Putamen (tissue), 1 donor: ENCODE data around the gene STK35.

Experiments used
- DNase-seq: peaks from one replicate; pipeline ENCODE4 v3.0.0-alpha.2; 2016; ENCODE audit warnings: low spot score

STK35 gene

GRCh38 chr20:2133318-2134183, 31.9 kb downstream of the STK35 start:
- no peak for DNase-seq

- DNase-seq, result no peak
Measured at GRCh38 chr20:2135013-2135412, 33.4 kb downstream of the STK35 start.

GRCh38 chr20:2136275-2136674, 34.6 kb downstream of the STK35 start:
- no peak for DNase-seq

- no peak for DNase-seq
Measured at GRCh38 chr20:2137552-2138201, 36.0 kb downstream of the STK35 start.

GRCh38 chr20:2138396-2138795, 36.8 kb downstream of the STK35 start:
- DNase-seq, result no peak

- no peak for DNase-seq
Measured at GRCh38 chr20:2139250-2139649, 37.6 kb downstream of the STK35 start.

- DNase-seq, result no peak
Measured at GRCh38 chr20:2139736-2140135, 38.1 kb downstream of the STK35 start.

GRCh38 chr20:2140561-2140960, 38.9 kb downstream of the STK35 start:
- no peak for DNase-seq

- DNase-seq, result no peak
Measured at GRCh38 chr20:2141600-2142575, 40.3 kb downstream of the STK35 start.

- no peak for DNase-seq
Measured at GRCh38 chr20:2142649-2143048, 41.0 kb downstream of the STK35 start.

- no peak for DNase-seq
Measured at GRCh38 chr20:2143594-2143993, 42.0 kb downstream of the STK35 start.

- DNase-seq, result no peak
Measured at GRCh38 chr20:2144850-2145249, 43.2 kb downstream of the STK35 start.

- DNase-seq, result no peak
Measured at GRCh38 chr20:2145376-2145775, 43.7 kb downstream of the STK35 start.

- no peak for DNase-seq
Measured at GRCh38 chr20:2146080-2146867, 44.6 kb downstream of the STK35 start.

- DNase-seq, result no peak
Measured at GRCh38 chr20:2149507-2149906, 47.9 kb downstream of the STK35 start.

GRCh38 chr20:2150660-2151059, 49.0 kb downstream of the STK35 start:
- no peak for DNase-seq

GRCh38 chr20:2151858-2152281, 50.2 kb downstream of the STK35 start:
- no peak for DNase-seq

- no peak for DNase-seq
Measured at GRCh38 chr20:2152317-2152716, 50.7 kb downstream of the STK35 start.

- DNase-seq, result no peak
Measured at GRCh38 chr20:2153326-2153725, 51.7 kb downstream of the STK35 start.

GRCh38 chr20:2156224-2156623, 54.6 kb downstream of the STK35 start:
- no peak for DNase-seq
